Amniotic epithelial cell (primary cell): ENCODE data around the gene ZCCHC17.
A peak's percentile ranks its signal among the peaks of the same experiment; 100 is the strongest.

ENCODE experiments used
- DNase-seq: peaks from one replicate; pipeline ENCODE4 v3.0.0-alpha.2; 2010; ENCODE audit warnings: low read depth

The ZCCHC17 gene

GRCh38 chr1:31394584-31395193, 97.9 kb downstream of the ZCCHC17 start:
- DNase-seq = peak; percentile 51

GRCh38 chr1:31396633-31397351, 100.0 kb downstream of the ZCCHC17 start:
- DNase-seq = peak; percentile 67

GRCh38 chr1:31397360-31398095, 100.7 kb downstream of the ZCCHC17 start:
- peak; percentile 45 for DNase-seq

GRCh38 chr1:31398246-31398645, 101.4 kb downstream of the ZCCHC17 start:
- DNase-seq = no peak

GRCh38 chr1:31399976-31400375, 103.1 kb downstream of the ZCCHC17 start:
- DNase-seq = no peak

DNA sequence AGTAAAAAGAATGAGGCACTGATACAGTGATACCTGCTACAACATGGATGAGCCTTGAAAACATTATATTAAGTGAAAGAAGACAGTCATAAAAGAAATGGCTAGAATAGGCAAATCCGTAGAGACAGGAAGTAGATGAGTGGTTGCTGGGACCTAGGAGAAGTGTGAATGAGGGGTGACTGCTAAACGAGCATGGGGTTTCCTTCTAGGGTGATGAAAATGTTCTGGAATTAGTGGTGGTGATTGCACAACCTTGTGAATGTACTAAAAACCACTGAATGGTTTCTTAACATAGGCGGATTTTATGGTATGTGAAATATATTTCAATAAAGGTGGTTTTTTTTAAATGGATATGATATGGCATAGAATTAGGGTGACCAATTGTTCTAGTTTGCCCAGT, 103.6 kb downstream of the ZCCHC17 start:
- peak; percentile 68 for DNase-seq

- DNase-seq = no peak
These were observed 104.4 kb downstream of the ZCCHC17 start for GRCh38 chr1:31401241-31401640.

- no peak for DNase-seq
These were observed 108.9 kb downstream of the ZCCHC17 start for GRCh38 chr1:31405578-31406245.

- DNase-seq = no peak
These were observed 110.3 kb downstream of the ZCCHC17 start for GRCh38 chr1:31407029-31407626.

DNA sequence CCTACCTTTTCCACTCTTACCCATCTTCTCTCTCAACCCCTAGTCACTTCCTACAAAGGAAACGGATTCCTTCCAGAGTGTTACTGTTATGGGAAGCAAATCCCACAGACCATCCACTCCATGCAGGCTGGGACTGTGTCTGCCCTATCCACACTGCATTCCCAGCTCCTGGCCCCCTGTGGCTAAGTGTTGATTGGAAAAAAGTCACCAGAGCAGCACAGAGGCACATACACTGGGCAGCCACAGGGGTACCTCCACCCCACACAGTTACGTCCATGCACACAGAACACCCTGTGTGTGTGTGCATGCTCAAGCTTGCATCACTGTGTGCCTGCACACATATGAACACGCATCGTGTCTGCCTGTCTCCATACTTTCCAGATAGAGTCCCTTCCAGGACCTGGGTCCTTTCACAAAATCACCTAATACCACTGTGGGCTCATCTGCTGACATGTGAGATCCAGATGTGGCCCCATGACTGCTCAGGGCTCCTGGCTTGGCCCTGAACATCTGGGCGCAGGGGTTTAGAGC, 112.0 kb downstream of the ZCCHC17 start:
- DNase-seq = no peak

- no peak for DNase-seq
These were observed 113.4 kb downstream of the ZCCHC17 start for GRCh38 chr1:31409946-31410858.

- DNase-seq = no peak
These were observed 114.0 kb downstream of the ZCCHC17 start for GRCh38 chr1:31410871-31411270.

DNA sequence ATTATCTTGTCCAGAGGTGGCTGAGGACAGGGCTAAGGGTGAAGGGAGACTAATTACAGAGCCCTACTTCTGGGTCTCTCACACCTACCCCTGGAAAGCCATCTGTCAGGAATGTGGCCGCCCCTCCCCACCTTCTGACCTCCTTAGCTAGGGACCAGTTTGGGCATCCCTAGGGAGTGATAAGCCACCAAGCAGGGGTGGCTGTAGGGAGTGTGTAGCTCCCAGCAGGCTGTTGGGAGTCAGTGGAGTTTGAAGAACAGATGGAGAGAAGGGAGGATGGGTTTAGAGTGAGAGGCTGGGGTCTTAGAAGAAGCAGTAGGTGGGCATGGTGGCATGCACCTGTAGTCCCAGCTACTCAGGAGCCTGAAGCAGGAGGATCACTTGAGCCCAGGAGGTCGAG, 115.4 kb downstream of the ZCCHC17 start:
- DNase-seq = no peak

- no peak for DNase-seq
These were observed 116.0 kb downstream of the ZCCHC17 start, which contains the start of gene SERINC2 for GRCh38 chr1:31412732-31413404. TSS of gene SERINC2 (plus strand) at chr1:31413213. CDS start at chr1:31413266, 53 bp downstream.

- DNase-seq = no peak
These were observed 116.7 kb downstream of the ZCCHC17 start for GRCh38 chr1:31413405-31414001.
